Measurements from ENCODE around the gene LIMS2.

Gene LIMS2

GRCh38 chr2:127637236-127637630 is 38.1 kb downstream of the LIMS2 start:
- Histone ChIP-seq H3K9ac (ENCODE audit: low read length) (no peak overlapping the region), H3K4me3 (ENCODE audit: low read length) (no peak overlapping the region), H3K9me3 (ENCODE audit: control insufficient read depth, low read depth, low read length) (no peaks in the 10 kb centered on the region), H3K27ac (ENCODE audit: low read length) (no peak overlapping the region), H3K4me1 (ENCODE audit: control insufficient read depth, low read depth, low read length) (peaks cover 5% of the 10 kb centered on the region), H3K27me3 (ENCODE audit: control insufficient read depth, insufficient read depth, low read length) (no peaks in the 10 kb centered on the region), H3K36me3 (ENCODE audit: control insufficient read depth, low read depth, low read length) (no peaks in the 10 kb centered on the region)

- peaks cover 5% of the 10 kb centered on the region for H3K4me1 ChIP-seq (ENCODE audit: control insufficient read depth, low read depth, low read length)
- H3K27ac ChIP-seq (ENCODE audit: low read length): no peak overlapping the region
- H3K4me3 ChIP-seq (ENCODE audit: low read length): no peak overlapping the region
- H3K36me3 ChIP-seq (ENCODE audit: control insufficient read depth, low read depth, low read length): no peaks in the 10 kb centered on the region
- no peaks in the 10 kb centered on the region for H3K9me3 ChIP-seq (ENCODE audit: control insufficient read depth, low read depth, low read length)
- H3K27me3 ChIP-seq (ENCODE audit: control insufficient read depth, insufficient read depth, low read length): no peaks in the 10 kb centered on the region
- H3K9ac ChIP-seq (ENCODE audit: low read length): no peak overlapping the region
Observed at GRCh38 chr2:127636248-127637235, 38.8 kb downstream of the LIMS2 start.

GRCh38 chr2:127635380-127636237 is 39.7 kb downstream of the LIMS2 start:
- no peak overlapping the region for H3K27ac ChIP-seq (ENCODE audit: low read length)
- no peaks in the 10 kb centered on the region for H3K36me3 ChIP-seq (ENCODE audit: control insufficient read depth, low read depth, low read length)
- no peaks in the 10 kb centered on the region for H3K9me3 ChIP-seq (ENCODE audit: control insufficient read depth, low read depth, low read length)
- H3K9ac ChIP-seq (ENCODE audit: low read length): no peak overlapping the region
- H3K4me1 ChIP-seq (ENCODE audit: control insufficient read depth, low read depth, low read length): peaks cover 5% of the 10 kb centered on the region
- H3K4me3 ChIP-seq (ENCODE audit: low read length): no peak overlapping the region
- H3K27me3 ChIP-seq (ENCODE audit: control insufficient read depth, insufficient read depth, low read length): no peaks in the 10 kb centered on the region

- H3K4me1 ChIP-seq (ENCODE audit: control insufficient read depth, low read depth, low read length): peaks cover 5% of the 10 kb centered on the region
- H3K36me3 ChIP-seq (ENCODE audit: control insufficient read depth, low read depth, low read length): no peaks in the 10 kb centered on the region
- H3K27me3 ChIP-seq (ENCODE audit: control insufficient read depth, insufficient read depth, low read length): no peaks in the 10 kb centered on the region
- no peak overlapping the region for H3K4me3 ChIP-seq (ENCODE audit: low read length)
- no peak overlapping the region for H3K9ac ChIP-seq (ENCODE audit: low read length)
- H3K9me3 ChIP-seq (ENCODE audit: control insufficient read depth, low read depth, low read length): no peaks in the 10 kb centered on the region
- no peak overlapping the region for H3K27ac ChIP-seq (ENCODE audit: low read length)
Observed at GRCh38 chr2:127634626-127635379, 40.5 kb downstream of the LIMS2 start.

GRCh38 chr2:127634066-127634617 is 41.2 kb downstream of the LIMS2 start:
- Histone ChIP-seq H3K27me3 (ENCODE audit: control insufficient read depth, insufficient read depth, low read length) (no peaks in the 10 kb centered on the region), H3K9ac (ENCODE audit: low read length) (no peak overlapping the region), H3K36me3 (ENCODE audit: control insufficient read depth, low read depth, low read length) (no peaks in the 10 kb centered on the region), H3K27ac (ENCODE audit: low read length) (no peak overlapping the region), H3K9me3 (ENCODE audit: control insufficient read depth, low read depth, low read length) (no peaks in the 10 kb centered on the region), H3K4me1 (ENCODE audit: control insufficient read depth, low read depth, low read length) (peaks cover 5% of the 10 kb centered on the region), H3K4me3 (ENCODE audit: low read length) (no peak overlapping the region)

GRCh38 chr2:127633556-127634065 is 41.7 kb downstream of the LIMS2 start:
- Histone ChIP-seq H3K27me3 (ENCODE audit: control insufficient read depth, insufficient read depth, low read length) (no peaks in the 10 kb centered on the region), H3K4me1 (ENCODE audit: control insufficient read depth, low read depth, low read length) (peaks cover 5% of the 10 kb centered on the region), H3K9me3 (ENCODE audit: control insufficient read depth, low read depth, low read length) (no peaks in the 10 kb centered on the region), H3K36me3 (ENCODE audit: control insufficient read depth, low read depth, low read length) (no peaks in the 10 kb centered on the region), H3K27ac (ENCODE audit: low read length) (no peak overlapping the region), H3K4me3 (ENCODE audit: low read length) (no peak overlapping the region), H3K9ac (ENCODE audit: low read length) (no peak overlapping the region)

- Histone ChIP-seq H3K9ac (ENCODE audit: low read length) (no peak overlapping the region), H3K27me3 (ENCODE audit: control insufficient read depth, insufficient read depth, low read length) (no peaks in the 10 kb centered on the region), H3K4me3 (ENCODE audit: low read length) (no peak overlapping the region), H3K36me3 (ENCODE audit: control insufficient read depth, low read depth, low read length) (no peaks in the 10 kb centered on the region), H3K4me1 (ENCODE audit: control insufficient read depth, low read depth, low read length) (peaks cover 5% of the 10 kb centered on the region), H3K9me3 (ENCODE audit: control insufficient read depth, low read depth, low read length) (no peaks in the 10 kb centered on the region), H3K27ac (ENCODE audit: low read length) (no peak overlapping the region)
Observed at GRCh38 chr2:127632592-127633489, 42.5 kb downstream of the LIMS2 start.

- Histone ChIP-seq H3K9me3 (ENCODE audit: control insufficient read depth, low read depth, low read length) (no peaks in the 10 kb centered on the region), H3K27me3 (ENCODE audit: control insufficient read depth, insufficient read depth, low read length) (no peaks in the 10 kb centered on the region), H3K9ac (ENCODE audit: low read length) (no peak overlapping the region), H3K27ac (ENCODE audit: low read length) (no peak overlapping the region), H3K4me3 (ENCODE audit: low read length) (no peak overlapping the region), H3K4me1 (ENCODE audit: control insufficient read depth, low read depth, low read length) (no peaks in the 10 kb centered on the region), H3K36me3 (ENCODE audit: control insufficient read depth, low read depth, low read length) (no peaks in the 10 kb centered on the region)
Observed at GRCh38 chr2:127631997-127632581, 43.2 kb downstream of the LIMS2 start.

- Histone ChIP-seq H3K4me3 (ENCODE audit: low read length) (no peak overlapping the region), H3K36me3 (ENCODE audit: control insufficient read depth, low read depth, low read length) (no peaks in the 10 kb centered on the region), H3K27me3 (ENCODE audit: control insufficient read depth, insufficient read depth, low read length) (no peaks in the 10 kb centered on the region), H3K4me1 (ENCODE audit: control insufficient read depth, low read depth, low read length) (no peaks in the 10 kb centered on the region), H3K9ac (ENCODE audit: low read length) (no peak overlapping the region), H3K9me3 (ENCODE audit: control insufficient read depth, low read depth, low read length) (no peaks in the 10 kb centered on the region), H3K27ac (ENCODE audit: low read length) (no peak overlapping the region)
Observed at GRCh38 chr2:127631541-127631996, 43.8 kb downstream of the LIMS2 start.
